GM21737 (cell line): ENCODE data around the gene AMPD3.
"Not testable (repeated sequence)": the region's sequence is repeated elsewhere in the genome, so short reads cannot be mapped to it uniquely, and the experiment has no call there.

Source experiments
- ATAC-seq: cut with Tn5 transposase; IDR thresholded peaks from one replicate; pipeline ENCODE4 v1.9.1; 2021; ENCODE audit warnings: mild to moderate bottlenecking, moderate library complexity; ENCODE audit not compliant: unreplicated experiment

Gene AMPD3

DNA sequence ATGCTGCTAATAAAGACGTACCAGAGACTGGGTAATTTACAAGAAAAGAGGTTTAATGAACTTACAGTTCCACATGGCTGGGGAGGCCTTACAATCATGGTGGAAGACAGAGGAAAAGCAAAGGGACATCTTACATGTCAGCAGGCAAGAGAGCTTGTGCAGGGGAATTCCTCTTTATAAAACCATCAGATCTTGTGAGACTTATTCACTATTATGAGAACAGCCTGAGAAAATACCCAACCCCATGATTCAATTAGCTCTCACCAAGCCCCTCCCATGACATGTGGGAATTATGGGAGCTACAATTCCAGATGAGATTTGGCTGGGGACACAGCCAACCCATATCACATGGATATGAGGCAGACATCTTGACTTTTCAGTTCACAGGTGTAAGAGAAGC is 18.4 kb upstream of the AMPD3 start:
- ATAC-seq, result not testable (repeated sequence)

- no peak for ATAC-seq
Measured at GRCh38 chr11:10438458-10438857, 16.6 kb upstream of the AMPD3 start.

DNA sequence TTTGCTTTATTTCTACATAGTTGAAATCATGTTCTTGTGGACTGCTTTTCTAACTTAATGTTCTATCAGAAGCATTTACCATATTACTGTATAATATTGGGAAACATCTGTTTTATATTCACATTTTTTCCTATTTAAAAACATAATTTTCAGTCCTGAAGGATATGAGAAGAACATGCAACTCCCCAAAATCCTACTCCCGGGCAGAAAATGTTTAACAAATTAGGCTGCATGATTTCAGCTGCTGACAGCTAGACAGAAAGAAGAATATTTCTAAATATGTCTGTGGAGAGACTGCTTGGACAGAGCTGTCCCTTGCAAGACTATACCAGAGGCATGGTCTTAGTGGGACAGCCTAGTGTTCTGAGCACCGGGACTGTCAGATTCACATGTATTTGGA is 15.7 kb upstream of the AMPD3 start:
- ATAC-seq, result no peak

GRCh38 chr11:10439924-10440323 is 15.1 kb upstream of the AMPD3 start:
- no peak for ATAC-seq

DNA sequence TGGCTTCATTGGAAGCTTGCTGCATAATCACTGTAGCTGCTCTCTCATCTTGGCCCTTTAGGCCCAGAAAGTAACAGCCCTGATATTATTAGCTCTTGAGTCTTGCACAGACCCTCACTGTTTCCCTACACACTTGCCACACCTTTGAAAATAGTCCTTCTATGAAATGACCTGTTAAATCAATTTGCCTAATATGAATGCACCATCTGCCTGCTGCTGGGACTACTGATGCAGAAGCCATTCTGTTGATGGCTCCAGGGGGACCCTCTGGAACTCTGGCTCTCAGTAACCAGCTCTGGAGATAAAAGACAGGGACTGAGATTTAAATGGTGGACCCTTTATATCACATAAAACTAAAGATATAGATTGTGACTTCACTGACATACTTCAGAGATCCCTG is 14.7 kb upstream of the AMPD3 start:
- no peak for ATAC-seq

DNA sequence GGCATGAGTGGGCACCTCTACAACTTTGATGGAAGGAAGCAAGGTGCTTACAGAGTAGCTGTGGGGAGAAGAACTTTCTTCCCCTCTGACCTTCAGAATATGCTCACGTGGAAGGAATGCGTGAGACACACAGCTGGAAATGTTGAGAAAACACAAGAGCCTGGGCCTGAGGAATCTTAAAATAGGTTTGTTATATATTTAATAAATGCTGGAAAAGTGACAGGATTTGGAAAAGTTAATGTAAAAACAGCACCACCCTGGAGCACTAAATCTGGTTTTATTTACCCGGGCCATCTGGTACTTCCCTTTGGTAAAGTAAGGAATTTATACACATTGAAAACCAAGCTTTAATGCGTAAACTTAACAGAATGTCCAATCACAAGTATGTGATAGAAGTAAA is 14.0 kb upstream of the AMPD3 start:
- ATAC-seq, result no peak

DNA sequence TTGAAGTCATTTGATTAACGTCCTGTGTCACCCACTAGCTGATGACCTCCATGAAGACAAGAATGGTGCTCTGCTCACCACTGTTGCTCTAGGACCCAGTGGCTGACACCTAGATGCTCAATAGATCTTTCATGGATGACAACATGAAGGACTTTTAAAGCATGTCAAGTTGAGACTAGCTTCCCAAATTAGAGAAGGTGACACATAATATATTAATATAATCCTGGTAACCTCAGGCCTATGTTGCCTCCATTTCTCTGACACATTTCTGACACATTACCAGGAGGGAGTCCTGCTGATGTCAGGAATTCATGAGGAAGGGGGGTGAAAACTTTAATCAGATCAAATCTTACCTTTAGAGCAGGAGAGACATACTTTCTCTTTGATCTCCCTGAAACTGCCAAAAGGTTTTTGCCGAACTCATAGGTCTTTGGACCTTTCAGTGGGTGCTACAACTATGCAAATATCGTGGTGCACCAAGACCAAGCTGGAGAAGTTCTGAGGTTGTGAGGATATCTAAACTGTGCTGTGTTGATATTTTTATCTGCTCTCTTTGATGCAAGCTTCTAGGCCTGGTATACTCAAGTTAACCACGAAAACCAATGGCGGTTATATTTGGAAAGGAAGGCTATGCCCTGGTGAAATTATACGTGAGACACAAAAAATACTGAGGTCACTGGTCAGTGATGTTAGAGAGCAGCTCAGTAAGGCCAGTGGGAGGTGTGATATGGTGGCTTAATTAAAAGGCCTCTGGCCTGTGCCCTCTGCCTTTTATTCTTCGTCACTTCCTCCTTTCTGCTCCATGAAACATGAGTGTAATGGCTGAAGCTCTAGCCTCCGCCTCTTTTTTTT is 13.2 kb upstream of the AMPD3 start:
- ATAC-seq, result peak; percentile 94

DNA sequence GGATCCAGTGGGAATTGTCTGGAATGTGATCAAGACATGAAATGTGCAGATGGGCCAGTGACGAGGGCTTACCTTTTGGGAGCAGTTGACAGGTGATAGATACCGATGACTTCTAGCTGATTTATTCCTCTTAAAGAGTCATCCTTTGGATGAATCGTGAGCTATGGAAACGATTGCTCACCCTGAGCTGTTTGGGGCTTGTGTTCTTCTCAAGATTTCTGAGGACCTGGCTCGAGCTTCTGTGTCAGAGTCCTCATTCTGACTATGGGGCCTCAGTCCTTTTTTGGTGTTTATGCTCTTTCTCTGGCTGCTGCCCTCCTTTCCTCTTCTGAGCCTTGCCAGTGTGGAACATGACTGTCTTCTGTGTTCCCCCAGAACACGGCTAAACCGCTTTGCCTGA is 11.9 kb upstream of the AMPD3 start:
- ATAC-seq, result no peak

DNA sequence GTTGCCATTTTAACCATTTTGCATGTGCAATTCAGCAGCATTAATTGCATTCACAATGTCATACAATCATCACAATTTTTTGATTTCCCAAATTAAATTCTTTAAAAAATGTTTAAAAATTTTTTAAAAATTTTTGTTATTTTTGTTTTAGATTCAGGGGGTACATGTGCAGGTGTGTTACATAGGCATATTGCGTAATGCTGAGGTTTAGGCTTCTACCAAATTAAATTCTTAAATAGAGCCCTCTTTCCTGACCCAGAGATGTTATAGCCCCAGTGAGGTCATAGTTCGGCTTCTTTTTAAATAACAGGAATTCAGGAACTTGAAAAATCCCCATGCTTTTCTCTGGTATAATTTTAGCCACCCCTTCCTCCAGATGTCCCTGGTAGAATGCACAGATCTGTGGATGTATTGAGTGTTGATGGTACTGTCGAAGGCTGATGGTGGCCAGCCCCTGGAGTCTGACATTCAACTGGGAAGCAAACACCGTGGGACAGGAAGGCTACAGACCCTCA is 11.3 kb upstream of the AMPD3 start:
- no peak for ATAC-seq

GRCh38 chr11:10444725-10445315 is 10.2 kb upstream of the AMPD3 start:
- no peak for ATAC-seq

- no peak for ATAC-seq
Measured at GRCh38 chr11:10447445-10447844, 7.6 kb upstream of the AMPD3 start.

DNA sequence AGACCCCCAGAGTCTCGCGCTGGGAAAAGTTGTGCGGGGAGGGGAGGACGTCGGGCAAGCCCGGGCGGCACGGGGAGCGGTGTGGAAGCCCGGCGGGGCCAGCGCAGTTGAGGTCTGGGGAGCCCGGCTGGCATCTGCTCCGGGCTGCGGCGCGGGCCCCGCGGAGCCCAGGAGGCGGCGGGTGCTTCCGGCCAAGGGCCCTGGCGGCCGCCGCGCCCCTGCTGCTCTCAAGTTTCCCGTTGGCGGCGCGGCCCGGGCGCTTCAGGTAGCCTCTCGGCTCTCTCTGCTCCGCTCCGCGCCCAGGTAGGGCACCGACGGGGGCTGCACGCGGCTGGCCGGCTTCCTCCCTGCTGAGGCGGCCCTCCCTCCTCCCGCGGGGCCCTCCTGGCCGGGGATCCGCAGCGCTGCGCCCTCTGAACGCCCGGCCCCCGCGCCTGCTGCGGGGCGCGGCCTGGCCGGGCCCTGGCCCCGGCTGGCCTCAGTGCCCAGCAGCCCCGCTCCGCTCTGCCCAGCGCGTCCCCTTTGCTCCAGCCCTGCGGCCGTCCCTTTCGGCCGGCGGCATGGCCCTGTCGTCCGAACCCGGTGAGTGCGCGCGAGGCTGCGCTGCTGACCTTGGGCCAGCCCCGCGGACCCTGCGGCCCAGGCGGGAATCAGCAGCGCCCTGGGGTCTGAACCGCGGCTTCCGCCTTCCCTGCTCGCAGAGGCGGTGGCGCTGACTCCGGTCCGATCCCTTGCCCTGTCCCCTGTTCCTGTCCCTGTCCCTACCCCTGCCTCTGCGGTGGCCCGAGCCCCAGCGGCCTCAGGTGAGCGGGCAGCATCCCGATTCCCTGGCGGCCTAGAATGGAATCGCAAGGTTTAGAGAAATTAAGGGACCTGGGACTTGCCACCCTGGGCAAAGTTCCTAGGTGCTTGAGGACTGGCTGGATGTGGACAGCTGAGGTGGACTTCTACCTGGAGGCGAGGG is 4.3 kb upstream of the AMPD3 start:
- ATAC-seq, result no peak

DNA sequence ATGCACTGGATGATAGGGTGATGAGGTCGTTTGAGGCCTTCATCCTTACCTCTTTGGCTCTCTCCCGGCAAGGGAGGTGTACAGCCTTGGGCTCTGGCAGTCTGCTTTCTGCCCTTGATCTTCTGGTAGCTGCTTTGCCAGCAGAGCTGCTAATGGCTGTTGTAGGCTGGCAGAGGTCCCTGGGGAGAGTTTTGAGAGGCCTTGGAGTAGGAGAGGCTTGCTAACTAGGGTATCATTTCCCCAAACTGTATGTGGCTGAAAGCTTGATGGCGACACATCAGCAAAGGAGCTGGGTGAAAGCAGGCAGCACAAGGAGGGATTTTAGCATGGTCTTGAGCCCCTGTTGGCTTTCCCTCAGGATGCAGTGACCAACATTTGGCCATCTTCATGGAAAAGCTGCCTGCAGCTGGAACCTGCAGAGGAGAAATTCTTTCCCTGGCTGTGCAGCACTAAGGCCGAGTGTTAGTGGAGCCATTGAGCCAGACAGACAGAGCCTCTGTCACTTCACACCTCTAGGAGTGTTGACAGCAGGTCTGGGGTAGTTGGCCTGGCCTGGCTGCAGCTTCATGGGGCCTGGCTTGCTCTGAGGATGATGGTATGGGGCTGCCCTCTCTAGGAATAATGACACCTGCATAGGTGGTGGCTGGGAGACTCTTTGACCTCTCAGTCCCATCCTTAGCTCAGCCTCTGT is 3.5 kb upstream of the AMPD3 start:
- ATAC-seq, result no peak

DNA sequence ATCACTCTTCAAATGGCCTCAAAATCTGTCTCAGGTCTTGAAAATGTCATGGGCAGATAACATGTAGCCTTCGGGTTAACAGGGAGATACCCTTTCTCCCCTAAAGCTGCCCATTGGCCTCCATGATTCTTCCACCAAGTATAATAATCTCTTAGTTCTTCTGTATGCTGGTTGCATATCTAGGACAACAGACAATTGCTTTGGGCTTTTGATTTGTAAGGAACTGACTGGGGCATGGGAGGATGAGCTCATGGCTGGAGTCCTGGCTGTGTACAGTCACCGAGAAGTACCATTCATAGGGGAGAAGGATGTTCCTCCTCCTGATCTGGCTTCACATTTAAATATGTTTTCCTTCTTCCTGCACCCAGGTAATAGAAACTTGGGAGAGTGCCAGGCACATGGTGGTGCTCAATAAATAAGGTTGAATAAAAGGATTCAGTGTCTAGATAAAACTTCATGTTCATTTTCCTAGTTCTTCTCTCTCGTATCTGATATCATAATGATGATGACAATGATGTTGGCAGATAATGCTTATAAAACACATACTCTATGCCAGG is 2.8 kb upstream of the AMPD3 start:
- ATAC-seq, result no peak

- no peak for ATAC-seq
Measured at GRCh38 chr11:10453261-10453660, 1.8 kb upstream of the AMPD3 start.

- ATAC-seq, result peak; percentile 45
Measured at GRCh38 chr11:10455637-10456487, 798 bp downstream of the AMPD3 start.

DNA sequence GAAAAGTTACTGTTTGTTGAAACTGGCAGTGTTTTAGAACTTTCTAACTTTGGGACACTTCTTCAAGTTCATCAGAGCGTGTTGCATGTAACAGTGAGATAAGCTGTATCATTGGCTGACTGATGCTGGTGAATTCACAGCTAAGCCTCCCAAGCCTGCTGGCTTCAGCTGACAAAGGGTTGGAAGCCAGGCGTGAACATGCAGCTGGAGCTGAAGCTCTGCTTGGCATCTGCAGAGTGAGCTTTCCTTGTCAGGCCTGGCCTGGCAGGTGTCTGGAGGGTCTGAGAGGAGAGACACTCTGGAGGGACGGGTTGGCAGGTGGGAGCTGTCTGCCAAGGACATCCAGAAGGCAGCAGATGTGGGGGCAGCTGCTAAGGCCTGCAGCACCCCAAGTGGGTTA is 1.5 kb downstream of the AMPD3 start:
- ATAC-seq, result no peak

DNA sequence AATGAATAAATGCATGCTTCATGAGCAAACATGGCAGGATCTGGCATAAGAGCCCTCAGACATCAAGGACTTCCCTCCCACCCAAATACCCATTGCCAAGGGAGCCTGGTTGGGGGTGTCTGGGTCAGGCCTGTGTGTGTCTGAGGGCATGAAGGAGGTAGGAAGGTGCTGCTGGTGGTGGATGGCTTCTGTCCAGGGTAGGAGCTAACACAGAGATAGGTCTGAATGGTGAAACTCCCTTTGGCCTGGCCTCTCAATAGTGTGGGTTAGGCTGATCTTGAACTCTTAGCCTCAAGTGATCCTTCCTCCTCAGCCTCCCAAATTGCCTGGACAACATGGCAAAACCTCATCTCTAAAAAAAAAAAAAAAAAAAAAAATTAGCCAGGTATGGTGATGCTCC is 2.8 kb downstream of the AMPD3 start:
- no peak for ATAC-seq
